GM10248 (cell line): ENCODE measurements around the gene ZNF831.

Source experiments
- CTCF ChIA-PET: fragments of 300-600 bp; sonication (Branson Sonifier 250); formaldehyde crosslinking; extraction: SDS; loops from one replicate; lab custom pipeline; 2021; ENCODE audit warnings: antibody characterized with exemption; lab: Yijun Ruan, JAX
- POLR2A ChIA-PET: fragments of 350-650 bp; sonication (Branson Sonifier 250); formaldehyde crosslinking; extraction: SDS; loops from one replicate; lab custom pipeline; 2020; ENCODE audit warnings: antibody characterized with exemption; lab: Yijun Ruan, JAX
- DNase-seq: peaks from one replicate; pipeline ENCODE4 v3.0.0; 2012; ENCODE audit errors: extremely low spot score
- TF ChIP-seq, protein P1 (sequence below): IDR thresholded peaks from 2 replicates; pipeline ENCODE4 v1.5.1; 2012; ENCODE audit warnings: mild to moderate bottlenecking, low read depth; ENCODE audit errors: extremely low read depth, missing control alignments, control extremely low read depth

The ZNF831 gene

DNA sequence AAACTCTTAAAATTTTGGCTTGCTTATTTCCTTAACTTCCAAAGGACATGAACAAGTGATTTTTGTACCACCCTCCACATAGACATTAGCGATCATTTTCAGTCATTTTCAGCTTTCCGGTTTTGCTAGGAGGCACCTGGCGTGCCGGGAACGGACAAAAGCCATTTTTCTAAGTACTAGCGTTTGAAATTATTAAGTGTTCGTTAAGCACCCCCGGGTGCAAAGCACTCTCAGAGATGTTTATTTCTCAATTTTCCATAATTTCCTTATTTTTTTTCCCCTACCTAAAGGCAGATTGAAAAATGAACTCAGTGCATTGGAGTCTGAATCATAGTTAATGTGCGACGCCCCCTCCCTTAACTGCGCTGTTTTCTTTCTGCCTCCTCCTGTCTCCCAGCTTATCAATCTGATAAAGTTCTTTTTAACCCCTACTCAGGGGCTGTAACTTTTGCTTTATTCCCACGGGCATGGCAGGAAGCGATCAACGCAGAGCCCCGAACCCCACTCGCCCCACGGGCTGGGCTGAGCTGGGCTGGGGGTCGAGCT lies 58.2 kb downstream of the ZNF831 start:
- POLR2A ChIA-PET: interaction anchor here (0.6 kb wide), 1 partner anchor 253 kb away, joined by 7 read pairs; no protein-coding TSS in a partner anchor

DNA sequence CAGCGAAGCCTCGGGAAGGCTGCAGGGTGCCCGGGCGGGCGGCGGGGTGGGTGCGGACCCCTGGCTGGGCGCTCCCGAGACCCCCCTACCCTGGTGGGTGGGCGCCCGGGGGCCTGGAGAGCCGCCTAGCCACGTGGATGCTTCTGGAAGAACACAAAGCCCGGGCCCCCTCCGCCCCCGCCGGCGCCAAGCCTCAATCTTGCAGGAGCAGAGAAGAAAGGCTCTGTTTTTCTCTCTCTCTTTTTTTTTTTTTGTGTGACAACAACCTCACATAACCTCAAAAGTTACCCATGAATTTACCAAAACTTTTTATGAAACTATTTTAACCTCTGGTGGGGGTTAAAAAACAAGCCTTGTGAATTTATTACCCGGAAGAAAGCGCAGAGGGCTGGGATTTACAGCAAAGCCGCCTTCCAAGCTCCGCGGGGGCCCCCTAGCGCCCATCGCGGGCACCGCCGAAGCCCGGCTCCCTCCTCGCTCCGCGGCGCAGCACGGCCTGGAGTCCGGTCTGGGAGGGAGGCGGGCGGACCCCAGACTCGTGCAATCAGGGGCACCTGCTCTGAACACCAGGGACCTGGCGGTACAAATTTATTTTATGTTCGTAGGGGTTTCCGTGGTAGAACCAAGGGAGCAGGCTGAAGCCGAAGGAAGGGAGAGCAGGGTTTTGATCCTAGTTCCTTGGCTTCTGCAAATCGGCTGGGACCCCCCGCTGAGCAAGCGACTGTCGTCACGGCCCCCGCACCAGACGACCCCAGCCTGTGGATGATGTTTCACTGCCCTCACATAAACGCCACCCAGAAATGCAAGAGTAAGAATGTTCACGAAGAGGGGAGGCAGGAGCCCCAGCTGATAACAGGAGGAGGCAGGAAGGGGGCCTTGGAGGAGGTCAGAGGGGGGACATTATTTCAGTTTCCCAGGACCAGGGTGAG lies 58.9 kb downstream of the ZNF831 start:
- POLR2A ChIA-PET: no interaction called here
- TF ChIP-seq, protein P1, sequence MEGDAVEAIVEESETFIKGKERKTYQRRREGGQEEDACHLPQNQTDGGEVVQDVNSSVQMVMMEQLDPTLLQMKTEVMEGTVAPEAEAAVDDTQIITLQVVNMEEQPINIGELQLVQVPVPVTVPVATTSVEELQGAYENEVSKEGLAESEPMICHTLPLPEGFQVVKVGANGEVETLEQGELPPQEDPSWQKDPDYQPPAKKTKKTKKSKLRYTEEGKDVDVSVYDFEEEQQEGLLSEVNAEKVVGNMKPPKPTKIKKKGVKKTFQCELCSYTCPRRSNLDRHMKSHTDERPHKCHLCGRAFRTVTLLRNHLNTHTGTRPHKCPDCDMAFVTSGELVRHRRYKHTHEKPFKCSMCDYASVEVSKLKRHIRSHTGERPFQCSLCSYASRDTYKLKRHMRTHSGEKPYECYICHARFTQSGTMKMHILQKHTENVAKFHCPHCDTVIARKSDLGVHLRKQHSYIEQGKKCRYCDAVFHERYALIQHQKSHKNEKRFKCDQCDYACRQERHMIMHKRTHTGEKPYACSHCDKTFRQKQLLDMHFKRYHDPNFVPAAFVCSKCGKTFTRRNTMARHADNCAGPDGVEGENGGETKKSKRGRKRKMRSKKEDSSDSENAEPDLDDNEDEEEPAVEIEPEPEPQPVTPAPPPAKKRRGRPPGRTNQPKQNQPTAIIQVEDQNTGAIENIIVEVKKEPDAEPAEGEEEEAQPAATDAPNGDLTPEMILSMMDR: peak; percentile 91
- CTCF ChIA-PET: interaction anchor here (1.0 to 5.1 kb wide), 31 partner anchors 8 to 743 kb away, joined by 3 to 42 read pairs (median 4); no protein-coding TSS in a partner anchor
- DNase-seq: peak; percentile 88

More for the DNA sequence above, 58.2 kb downstream of the ZNF831 start:
- CTCF ChIA-PET: interaction anchor here (1.0 to 5.1 kb wide), 27 partner anchors 8 to 743 kb away, joined by 3 to 42 read pairs (median 4); no protein-coding TSS in a partner anchor
- no peak for DNase-seq
- TF ChIP-seq, protein P1: no peak

DNA sequence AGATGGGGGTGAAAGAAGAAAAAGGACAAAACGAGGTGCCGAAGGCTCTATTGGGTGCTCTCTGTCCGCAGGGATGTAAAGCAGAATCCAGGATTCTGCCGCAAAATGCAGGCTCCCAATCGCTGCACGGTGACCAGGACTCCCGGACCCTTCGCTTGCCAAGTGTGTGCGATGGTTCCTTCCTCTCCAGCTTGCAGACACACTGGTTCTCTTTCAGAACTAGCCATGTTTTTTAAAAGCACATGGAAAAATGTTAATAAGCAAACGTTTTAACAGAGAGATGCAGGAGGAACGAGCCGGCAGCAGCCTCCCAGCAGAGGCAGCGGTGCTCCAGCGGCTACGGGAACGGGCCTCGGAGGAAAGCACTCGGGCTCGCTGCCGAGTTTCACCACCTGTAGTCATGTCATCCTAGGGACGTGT lies 59.6 kb downstream of the ZNF831 start:
- ChIA-PET POLR2A (no interaction called here), CTCF (interaction anchor here (1.1 to 5.1 kb wide), 15 partner anchors 9 to 358 kb away, joined by 3 to 42 read pairs (median 7); no protein-coding TSS in a partner anchor)
- TF ChIP-seq, protein P1: no peak
- no peak for DNase-seq

DNA sequence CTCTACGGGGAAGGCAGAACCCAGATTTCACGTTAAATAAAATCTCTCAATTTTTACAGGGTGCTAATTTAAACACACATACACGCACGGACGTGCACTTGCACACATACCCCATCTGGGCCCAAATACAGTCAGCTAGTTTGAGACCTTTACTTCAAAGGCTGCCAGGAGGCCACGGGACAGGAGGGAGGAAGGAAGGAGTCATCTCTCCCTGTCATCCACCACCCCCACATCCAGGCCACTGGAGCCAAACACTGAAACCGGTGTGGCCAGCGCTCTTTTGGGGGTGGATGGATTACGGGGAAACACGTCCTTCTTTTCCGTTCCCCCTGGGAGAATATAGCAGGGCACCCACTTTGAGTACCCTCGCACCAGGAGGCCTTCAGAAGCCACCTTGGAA lies 60.1 kb downstream of the ZNF831 start:
- ChIA-PET CTCF (interaction anchor here (1.1 to 5.1 kb wide), 12 partner anchors 10 to 358 kb away, joined by 3 to 42 read pairs (median 6); no protein-coding TSS in a partner anchor), POLR2A (no interaction called here)
- TF ChIP-seq, protein P1: no peak
- DNase-seq: no peak

DNA sequence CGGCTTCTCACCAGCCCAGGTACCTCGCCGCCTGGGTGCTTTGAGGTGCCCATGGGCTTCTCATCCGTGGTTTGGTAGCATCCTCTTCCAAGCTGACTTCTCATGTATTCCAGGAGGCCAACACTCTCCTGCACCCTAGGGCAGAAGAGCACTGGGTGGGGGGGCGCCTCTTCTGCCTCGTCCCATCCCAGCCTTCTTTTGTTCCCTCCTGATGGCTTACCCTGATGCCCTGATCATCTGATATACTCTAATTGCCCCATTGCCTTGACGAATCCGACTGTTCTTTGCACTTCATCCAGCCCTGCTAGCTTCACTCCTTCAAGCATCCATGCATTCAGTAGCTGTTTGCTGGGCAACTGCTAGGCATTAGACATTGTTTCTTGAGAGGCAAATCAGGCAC lies 60.6 kb downstream of the ZNF831 start:
- CTCF ChIA-PET: interaction anchor here (1.5 to 5.1 kb wide), 6 partner anchors 10 to 359 kb away, joined by 5 to 42 read pairs (median 25); no protein-coding TSS in a partner anchor

More for the DNA sequence above, 60.6 kb downstream of the ZNF831 start:
- DNase-seq: no peak
- TF ChIP-seq, protein P1: no peak
- POLR2A ChIA-PET: no interaction called here
